ENCODE measurements around the gene PLEKHA7. TPM values are rescaled to one million over a fixed set of nuclear protein-coding genes. Genes with fewer than 3 reads are reported as not detected.

Gene PLEKHA7
- polyA plus RNA-seq, 1 of the 3 experiments (the other 2 are of a cell fraction), result 0.12 TPM

GRCh38 chr11:17008099-17008498 is 6.1 kb downstream of the PLEKHA7 start:
- Histone ChIP-seq H3F3A (replicated peaks; ENCODE audit: insufficient read depth) (no peaks in the 10 kb centered on the region), H4K20me1 (ENCODE audit: insufficient read depth) (no peaks in the 10 kb centered on the region), H3K9ac (no peak overlapping the region), H3K79me2 (ENCODE audit: insufficient read depth) (no peaks in the 10 kb centered on the region), H3K4me2 (no peak overlapping the region), H3K36me3 (replicated peaks in 1 of 2; ENCODE audit: control insufficient read depth in 1 of 2, insufficient read depth in 2 of 2, low read length in 1 of 2) (no peaks in the 10 kb centered on the region), H3K4me1 (ENCODE audit: control insufficient read depth in 1 of 2, insufficient read depth in 2 of 2, low read depth in 1 of 2, low read length in 1 of 2) (no peaks in the 10 kb centered on the region), H3K9me3 (no peaks in the 10 kb centered on the region), H3K4me3 (ENCODE audit: low read depth in 2 of 2, low read length in 1 of 2) (no peak overlapping the region), H3K9me2 (no peaks in the 10 kb centered on the region), H3K27me3 (ENCODE audit: insufficient read depth) (peaks cover 21% of the 10 kb centered on the region), H2AFZ (ENCODE audit: low read depth) (no peak overlapping the region), H3K27ac (ENCODE audit: low read depth in 2 of 2, low read length in 1 of 2) (no peak overlapping the region)
- no peak for DNase-seq
- no peak for TF ChIP-seq MAX (IDR thresholded peaks at IDR 0.05; ENCODE audit: low read depth)
- TF ChIP-seq POLR2AphosphoS5 (IDR thresholded peaks at IDR 0.05; ENCODE audit: low read depth, low read length), result no peak
- no peak for TF ChIP-seq IRF3 (IDR thresholded peaks at IDR 0.05; ENCODE audit: low read depth, low read length)
- no peak for TF ChIP-seq USF1 (IDR thresholded peaks at IDR 0.05; ENCODE audit: borderline replicate concordance, low read depth)
- TF ChIP-seq USF2 (IDR thresholded peaks at IDR 0.05; ENCODE audit: borderline replicate concordance, low read depth, low read length), result no peak
- no peak for TF ChIP-seq CTCF (IDR thresholded peaks at IDR 0.05)
- no peak for TF ChIP-seq MEF2A (IDR thresholded peaks at IDR 0.05; ENCODE audit: borderline replicate concordance, low read depth)
- TF ChIP-seq SIN3A (IDR thresholded peaks at IDR 0.05; ENCODE audit: borderline replicate concordance, low read depth, low read length), result no peak
- no peak for TF ChIP-seq FOSL2 (IDR thresholded peaks at IDR 0.05; ENCODE audit: borderline replicate concordance, low read depth)
- WGBS (ENCODE audit: low lambda C conversion rate), result 15% methylated on average over 2 of the region's 3 CpGs
- ChIA-PET CTCF (interaction anchor here (1.2 to 4.6 kb wide), 3 partner anchors 19 to 222 kb away, joined by 3 to 14 read pairs (median 3); no protein-coding TSS in a partner anchor), POLR2A (no interaction called here)

GRCh38 chr11:17005646-17006045 is 8.6 kb downstream of the PLEKHA7 start:
- ChIA-PET CTCF (interaction anchor here (0.9 kb wide), 1 partner anchor 16 kb away, joined by 3 read pairs; no protein-coding TSS in a partner anchor), POLR2A (no interaction called here)
- TF ChIP-seq USF2 (IDR thresholded peaks at IDR 0.05; ENCODE audit: borderline replicate concordance, low read depth, low read length) (no peak), PBX3 (IDR thresholded peaks at IDR 0.05) (no peak), CHD2 (IDR thresholded peaks at IDR 0.05; ENCODE audit: low read length, partially characterized antibody) (no peak), SMC3 (IDR thresholded peaks at IDR 0.05; ENCODE audit: low read depth, low read length) (no peak)
- Histone ChIP-seq H3K4me2 (no peak overlapping the region), H3K27me3 (ENCODE audit: insufficient read depth) (no peaks in the 10 kb centered on the region; the same call in 1 of the 2 replicates), H4K20me1 (ENCODE audit: insufficient read depth) (no peaks in the 10 kb centered on the region), H3K9me3 (no peaks in the 10 kb centered on the region), H3K9me2 (no peaks in the 10 kb centered on the region), H3K9ac (no peak overlapping the region), H3K4me1 (ENCODE audit: control insufficient read depth in 1 of 2, insufficient read depth in 2 of 2, low read depth in 1 of 2, low read length in 1 of 2) (peaks cover 0 to 8% of the 10 kb centered on the region in 2 experiments; a peak in 1 of 4 replicates), H3K4me3 (ENCODE audit: low read depth in 2 of 2, low read length in 1 of 2) (no peak overlapping the region), H3K79me2 (ENCODE audit: insufficient read depth) (no peaks in the 10 kb centered on the region), H3F3A (replicated peaks; ENCODE audit: insufficient read depth) (no peaks in the 10 kb centered on the region), H2AFZ (ENCODE audit: low read depth) (no peak overlapping the region), H3K27ac (ENCODE audit: low read depth in 2 of 2, low read length in 1 of 2) (no peak overlapping the region), H3K36me3 (replicated peaks in 1 of 2; ENCODE audit: control insufficient read depth in 1 of 2, insufficient read depth in 2 of 2, low read length in 1 of 2) (no peaks in the 10 kb centered on the region)
- 41% methylated on average over 3 of the region's 3 CpGs for WGBS (ENCODE audit: low lambda C conversion rate)
- no peak for DNase-seq
